Choroid plexus epithelial cell (primary cell): ENCODE measurements around the gene LMBRD1.
A peak's percentile ranks its signal among the peaks of the same experiment; 100 is the strongest.
"Not testable (repeated sequence)": the region's sequence is repeated elsewhere in the genome, so short reads cannot be mapped to it uniquely, and the experiment has no call there.

Experiments
- DNase-seq: peaks from one replicate; pipeline ENCODE4 v3.0.0-alpha.2; 2010; ENCODE audit warnings: low read depth
- H3K4me3 ChIP-seq: 2 replicates; pipeline ENCODE4 v1.5.1; 2011; ENCODE audit warnings: low read depth, mild to moderate bottlenecking, control low read depth, low read length, moderate library complexity
- CTCF ChIP-seq: conservative IDR thresholded peaks from 2 replicates; pipeline ENCODE4 v1.5.1; 2011; ENCODE audit warnings: low read depth, mild to moderate bottlenecking, control low read depth, inconsistent platforms, low read length, moderate library complexity

The LMBRD1 gene

DNA sequence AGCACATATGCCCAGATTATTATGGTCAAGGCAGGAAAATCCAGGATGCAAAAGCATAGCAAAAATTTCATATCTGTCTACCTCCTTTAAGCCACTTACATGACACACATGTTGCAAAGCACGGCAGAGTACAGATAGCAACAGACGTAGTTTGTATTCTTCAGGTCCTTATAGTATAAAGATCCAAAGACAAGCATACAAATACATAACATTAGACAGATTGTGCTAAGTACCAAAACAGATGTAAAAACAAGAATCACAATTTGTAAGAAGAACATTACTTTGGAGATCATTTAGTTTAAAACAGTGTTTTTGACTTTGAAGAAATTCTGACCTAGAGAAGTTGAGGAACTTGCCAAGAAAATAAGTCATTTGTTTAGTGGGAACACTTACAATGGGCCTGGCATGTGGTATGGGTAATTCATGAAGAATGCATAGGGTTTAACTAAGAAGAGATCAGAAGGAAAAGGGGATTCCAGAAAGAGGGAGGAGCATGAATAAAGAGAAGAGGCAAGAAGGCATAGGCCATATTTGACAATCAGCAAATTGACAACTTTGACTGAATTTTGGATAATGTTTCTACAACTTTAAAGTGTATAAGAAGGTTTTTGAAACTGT is 30.6 kb upstream of the LMBRD1 start:
- no peak for TF ChIP-seq CTCF
- H3K4me3 ChIP-seq, result no peak overlapping the region
- DNase-seq, result peak; percentile 57

- TF ChIP-seq CTCF, result no peak
- H3K4me3 ChIP-seq, result no peak overlapping the region
- DNase-seq, result peak; percentile 65
Measured at GRCh38 chr6:69825904-69826303, 29.1 kb upstream of the LMBRD1 start.

- DNase-seq, H3K4me3 ChIP-seq: not testable (repeated sequence)
Measured at GRCh38 chr6:69824355-69824754, 27.5 kb upstream of the LMBRD1 start.

DNA sequence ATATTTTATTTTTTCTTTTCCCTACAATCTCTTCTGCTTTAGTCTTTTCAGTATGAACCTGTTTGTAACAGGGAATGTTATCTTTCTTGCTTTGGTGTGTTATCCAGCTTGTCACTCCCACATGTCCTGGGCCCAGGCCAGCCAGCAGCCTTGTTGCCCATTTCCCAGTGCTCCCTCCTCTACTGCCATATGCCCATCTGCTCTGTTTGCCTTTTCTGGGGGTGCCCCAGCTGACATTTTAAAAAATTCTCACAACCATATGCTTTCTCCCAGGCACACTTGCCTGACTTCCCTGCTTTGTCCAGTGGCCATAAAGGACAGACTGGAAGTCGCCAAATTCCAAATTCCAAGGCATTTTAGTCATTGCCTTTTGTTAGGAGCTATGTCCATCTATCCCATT is 23.6 kb upstream of the LMBRD1 start:
- no peak for DNase-seq
- TF ChIP-seq CTCF, result no peak
- no peak overlapping the region for H3K4me3 ChIP-seq

DNA sequence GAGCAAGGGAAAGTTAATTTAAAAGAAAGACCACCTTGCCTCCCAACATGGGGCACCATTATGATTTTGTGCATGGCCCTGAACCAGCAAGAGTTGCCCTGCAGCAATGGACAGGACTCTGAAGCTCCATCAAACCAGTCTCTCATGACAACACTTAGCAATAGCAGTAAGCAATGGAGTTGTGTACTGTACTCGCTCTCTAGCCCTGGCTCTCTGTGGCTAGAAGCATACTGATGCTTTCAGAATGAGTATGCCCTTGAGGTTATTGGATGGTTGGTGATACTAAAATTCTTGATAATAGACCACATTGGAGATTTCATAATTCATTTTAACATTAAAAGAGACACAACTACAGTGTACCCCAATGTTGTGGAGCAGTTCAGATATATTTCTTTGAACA is 23.2 kb upstream of the LMBRD1 start:
- no peak for TF ChIP-seq CTCF
- H3K4me3 ChIP-seq, result no peak overlapping the region
- DNase-seq, result no peak

- no peak overlapping the region for H3K4me3 ChIP-seq
- no peak for DNase-seq
- no peak for TF ChIP-seq CTCF
Measured at GRCh38 chr6:69819138-69819537, 22.3 kb upstream of the LMBRD1 start.

- no peak overlapping the region for H3K4me3 ChIP-seq
- DNase-seq, result no peak
- TF ChIP-seq CTCF, result no peak
Measured at GRCh38 chr6:69818223-69818930, 21.6 kb upstream of the LMBRD1 start.
